Activated CD8-positive, alpha-beta T cell treated with anti-CD3 and anti-CD28 coated beads, Interleukin-2, amount 10 ng/mL, durations not matched to agents 7 days and 5 days (primary cell): ENCODE results near the gene ALDH1L1. TPM values are rescaled to one million over a fixed set of nuclear protein-coding genes. Genes with fewer than 3 reads are reported as not detected.
"Not testable (repeated sequence)": the region's sequence is repeated elsewhere in the genome, so short reads cannot be mapped to it uniquely, and the experiment has no call there.

ENCODE experiments used
- ATAC-seq: fragments of 150-1000 bp; cut with Tn5 transposase; one replicate; pipeline ENCODE4 v1.10.0; 2021; ENCODE audit warnings: moderate library complexity
- CTCF ChIA-PET: fragments of 350-600 bp; sonication (Branson Sonifier 250); formaldehyde crosslinking; loops from one replicate; lab custom pipeline; 2021; ENCODE audit warnings: antibody characterized with exemption; lab: Charles Lee
- POLR2A ChIA-PET: fragments of 350-600 bp; sonication (Branson Sonifier 250); formaldehyde crosslinking; loops from one replicate; lab custom pipeline; 2021; ENCODE audit warnings: antibody characterized with exemption; lab: Charles Lee
- DNase-seq: peaks from one replicate; pipeline ENCODE4 v3.0.0-alpha.2; 2020
- H3K27ac Mint-ChIP-seq: one replicate; pipeline ENCODE4 v1.8.0; 2021; ENCODE audit warnings: mild to moderate bottlenecking, mixed read lengths
- H3K27me3 Mint-ChIP-seq: one replicate; pipeline ENCODE4 v1.8.0; 2021; ENCODE audit warnings: low read depth, mixed read lengths
- H3K36me3 Mint-ChIP-seq: one replicate; pipeline ENCODE4 v1.8.0; 2021; ENCODE audit warnings: low read depth, mixed read lengths
- H3K4me1 Mint-ChIP-seq: one replicate; pipeline ENCODE4 v1.8.0; 2021; ENCODE audit warnings: low read depth, mixed read lengths
- H3K4me3 Mint-ChIP-seq: one replicate; pipeline ENCODE4 v1.8.0; 2021; ENCODE audit warnings: mild to moderate bottlenecking, mixed read lengths
- H3K9me3 Mint-ChIP-seq: one replicate; pipeline ENCODE4 v1.8.0; 2022; ENCODE audit warnings: mixed read lengths; ENCODE audit not compliant: insufficient read depth
- total RNA-seq, 2 experiments: library from RNA; stranded (reverse); gene quantifications; one replicate each; pipeline ENCODE4 v1.2.3, GENCODE V29; 2021

ALDH1L1 gene
- total RNA-seq, 2 experiments from 2014 or later: not detected

- H3K27me3 Mint-ChIP-seq: no peaks in the 10 kb centered on the region
- H3K27ac Mint-ChIP-seq: no peak overlapping the region
- H3K4me1 Mint-ChIP-seq: no peaks in the 10 kb centered on the region
- no peak overlapping the region for H3K4me3 Mint-ChIP-seq
- DNase-seq: no peak
- H3K9me3 Mint-ChIP-seq: no peaks in the 10 kb centered on the region
- ChIA-PET CTCF (no interaction called here), POLR2A (no interaction called here)
- H3K36me3 Mint-ChIP-seq: no peaks in the 10 kb centered on the region
- ATAC-seq: no peak
Measured at GRCh38 chr3:126104742-126105605, 75.4 kb downstream of the ALDH1L1 start.

DNA sequence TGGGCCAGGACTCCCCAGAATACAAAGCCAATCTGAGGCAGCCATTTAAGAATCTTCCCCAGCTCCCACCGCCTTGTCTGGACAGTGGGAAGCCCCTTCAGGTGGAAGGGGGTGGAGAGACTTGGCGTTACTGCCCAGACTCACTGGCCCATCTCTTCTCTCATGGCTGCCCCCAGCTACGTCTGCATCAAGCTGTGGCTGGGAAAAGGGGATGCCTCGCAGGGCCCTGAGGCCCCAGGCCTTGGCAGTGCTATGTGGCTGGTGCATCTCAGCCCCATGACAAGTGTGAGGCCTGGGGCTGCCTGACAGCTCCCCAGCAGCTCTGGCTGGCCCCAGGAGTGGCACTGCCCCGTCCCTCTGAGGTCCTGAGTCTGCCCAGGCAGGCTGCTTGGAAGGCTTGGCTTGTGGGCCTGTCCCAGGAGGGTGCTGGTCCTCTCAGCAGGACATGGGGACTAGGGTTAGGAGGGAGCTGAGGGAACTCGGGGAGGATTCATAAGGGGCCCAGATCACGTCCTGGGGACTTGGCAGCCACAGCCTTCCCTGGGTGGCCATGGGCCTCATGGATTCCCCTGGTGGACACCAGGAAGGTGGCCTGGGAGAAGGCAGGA lies 76.3 kb downstream of the ALDH1L1 start:
- Mint-ChIP-seq H3K36me3 (no peaks in the 10 kb centered on the region), H3K9me3 (no peaks in the 10 kb centered on the region), H3K27ac (no peak overlapping the region), H3K4me3 (no peak overlapping the region), H3K4me1 (no peaks in the 10 kb centered on the region), H3K27me3 (no peaks in the 10 kb centered on the region)
- CTCF ChIA-PET: no interaction called here
- ATAC-seq (no peak), DNase-seq (no peak)
- POLR2A ChIA-PET: no interaction called here

DNA sequence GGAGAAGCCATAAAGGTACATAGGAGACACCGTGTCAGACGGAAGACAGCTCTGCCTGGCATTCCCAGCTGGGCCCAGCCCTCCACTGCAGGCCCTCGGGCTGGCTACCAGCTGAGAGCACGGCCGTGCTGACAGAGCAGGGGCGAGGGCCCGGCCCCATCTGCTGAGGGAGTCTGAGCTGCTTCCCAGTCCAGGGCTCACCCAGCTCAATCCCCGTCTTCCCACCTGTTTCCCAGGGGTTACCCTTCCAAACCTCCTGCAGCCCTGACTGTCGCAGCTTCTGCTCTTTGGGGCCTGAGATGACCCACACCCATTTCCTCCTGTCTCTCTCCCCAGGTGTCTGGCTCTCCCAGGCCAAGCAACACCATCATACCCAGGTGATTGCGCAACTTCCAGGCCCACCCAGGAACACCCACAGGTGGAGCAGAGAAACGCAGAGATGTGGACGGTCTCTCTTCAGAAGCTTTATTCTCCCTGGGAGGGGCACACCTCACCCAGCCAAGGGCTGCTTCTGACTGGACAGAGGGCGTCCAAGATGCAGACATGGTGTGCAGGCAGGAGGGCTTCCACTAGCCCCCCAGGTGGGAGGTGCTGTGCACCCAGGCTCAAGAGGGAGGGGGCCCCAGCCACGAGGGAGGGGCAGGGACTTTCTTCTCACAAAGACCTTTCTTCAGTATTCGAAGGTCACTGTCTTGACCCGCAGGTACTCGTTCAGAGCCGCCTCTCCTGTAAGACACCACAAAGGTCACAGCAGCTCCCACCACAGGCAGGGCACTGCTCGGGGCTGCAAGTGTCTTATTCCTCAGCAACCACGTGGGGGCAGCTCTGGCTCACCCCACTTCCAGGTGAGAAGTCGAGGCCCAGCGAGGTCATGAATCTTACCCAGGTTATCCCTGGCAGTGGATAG lies 77.0 kb downstream of the ALDH1L1 start:
- ChIA-PET CTCF (no interaction called here), POLR2A (no interaction called here)
- Mint-ChIP-seq H3K27ac (no peak overlapping the region), H3K36me3 (no peaks in the 10 kb centered on the region), H3K4me3 (no peak overlapping the region), H3K27me3 (no peaks in the 10 kb centered on the region), H3K9me3 (no peaks in the 10 kb centered on the region), H3K4me1 (no peaks in the 10 kb centered on the region)
- ATAC-seq: no peak
- DNase-seq: no peak

DNA sequence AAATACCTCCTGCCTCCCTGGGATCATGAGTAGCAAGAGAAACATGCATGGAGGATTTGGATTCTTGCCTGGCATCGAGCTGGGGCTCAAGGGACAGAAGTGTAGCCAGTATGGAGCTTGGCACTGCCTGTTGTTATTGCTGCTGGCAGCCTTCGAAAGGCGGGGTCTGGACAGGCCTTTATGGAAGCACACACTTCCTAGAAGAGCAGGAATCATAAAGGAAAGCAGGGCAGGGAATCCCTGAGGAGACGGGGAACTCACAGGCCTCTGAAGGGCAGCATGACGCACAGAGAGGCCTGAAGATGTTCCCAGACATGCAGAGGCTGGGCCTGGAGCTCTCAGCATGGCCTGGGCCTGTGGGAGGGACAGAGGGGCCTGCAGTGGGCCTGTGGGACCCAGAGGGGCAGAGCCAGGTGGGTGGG lies 77.8 kb downstream of the ALDH1L1 start:
- H3K4me3 Mint-ChIP-seq: no peak overlapping the region
- POLR2A ChIA-PET: no interaction called here

DNA sequence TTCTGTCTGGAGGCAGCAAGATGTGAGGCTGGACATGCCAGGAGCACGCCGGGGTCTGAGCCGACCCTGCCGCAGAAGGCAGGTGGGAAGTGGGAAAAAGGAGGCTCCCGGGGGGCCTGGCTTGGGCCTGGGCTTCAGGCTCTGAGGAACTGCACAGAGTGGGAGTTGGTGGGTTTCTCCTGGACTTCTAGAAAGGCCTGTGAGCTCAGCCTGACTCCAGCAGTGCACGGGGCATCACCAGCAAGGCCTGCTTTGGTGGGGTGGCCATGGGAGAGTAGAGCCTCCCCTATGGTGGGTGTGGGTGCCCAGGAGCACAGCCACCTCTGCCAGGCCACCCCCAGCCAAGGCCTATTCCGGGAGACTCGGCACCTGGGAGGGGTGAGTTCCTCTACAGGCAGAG lies 78.4 kb downstream of the ALDH1L1 start:
- Mint-ChIP-seq H3K9me3 (no peaks in the 10 kb centered on the region), H3K27ac (no peak overlapping the region), H3K4me3 (no peak overlapping the region), H3K4me1 (no peaks in the 10 kb centered on the region), H3K27me3 (no peaks in the 10 kb centered on the region), H3K36me3 (no peaks in the 10 kb centered on the region)
- ChIA-PET CTCF (no interaction called here), POLR2A (no interaction called here)
- no peak for DNase-seq
- ATAC-seq: no peak

More for the DNA sequence above, 77.8 kb downstream of the ALDH1L1 start:
- CTCF ChIA-PET: no interaction called here
- no peak overlapping the region for H3K27ac Mint-ChIP-seq
- H3K9me3 Mint-ChIP-seq: no peaks in the 10 kb centered on the region
- no peaks in the 10 kb centered on the region for H3K27me3 Mint-ChIP-seq
- no peaks in the 10 kb centered on the region for H3K36me3 Mint-ChIP-seq
- no peaks in the 10 kb centered on the region for H3K4me1 Mint-ChIP-seq
- ATAC-seq (no peak), DNase-seq (no peak)

DNA sequence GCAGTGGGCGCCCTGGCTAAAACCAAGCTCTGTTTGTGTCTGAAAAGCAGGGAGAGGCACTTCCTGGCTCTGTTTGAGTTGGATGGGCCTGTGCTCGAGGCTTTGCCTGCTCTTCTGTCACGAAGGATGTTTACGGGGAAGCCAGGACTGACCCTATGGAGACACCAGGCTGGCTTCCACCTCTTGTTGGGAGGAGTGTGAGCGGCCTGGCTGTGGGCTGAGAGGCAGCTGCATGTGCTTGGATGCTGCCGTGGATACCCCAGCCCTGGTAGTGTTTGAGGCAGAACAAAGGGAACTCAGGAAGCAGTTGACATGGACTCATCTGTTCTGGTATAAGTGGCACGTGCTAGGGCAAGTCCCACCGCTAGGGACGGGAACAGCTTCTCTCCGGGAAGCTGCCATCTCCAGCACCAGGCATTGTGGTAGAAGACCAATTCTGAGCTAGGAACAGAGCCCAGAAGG lies 78.8 kb downstream of the ALDH1L1 start:
- Mint-ChIP-seq H3K9me3 (peaks cover 3% of the 10 kb centered on the region), H3K4me3 (no peak overlapping the region), H3K27ac (no peak overlapping the region), H3K27me3 (no peaks in the 10 kb centered on the region), H3K36me3 (no peaks in the 10 kb centered on the region), H3K4me1 (no peaks in the 10 kb centered on the region)
- DNase-seq: no peak
- ChIA-PET POLR2A (no interaction called here), CTCF (no interaction called here)
- ATAC-seq: no peak

DNA sequence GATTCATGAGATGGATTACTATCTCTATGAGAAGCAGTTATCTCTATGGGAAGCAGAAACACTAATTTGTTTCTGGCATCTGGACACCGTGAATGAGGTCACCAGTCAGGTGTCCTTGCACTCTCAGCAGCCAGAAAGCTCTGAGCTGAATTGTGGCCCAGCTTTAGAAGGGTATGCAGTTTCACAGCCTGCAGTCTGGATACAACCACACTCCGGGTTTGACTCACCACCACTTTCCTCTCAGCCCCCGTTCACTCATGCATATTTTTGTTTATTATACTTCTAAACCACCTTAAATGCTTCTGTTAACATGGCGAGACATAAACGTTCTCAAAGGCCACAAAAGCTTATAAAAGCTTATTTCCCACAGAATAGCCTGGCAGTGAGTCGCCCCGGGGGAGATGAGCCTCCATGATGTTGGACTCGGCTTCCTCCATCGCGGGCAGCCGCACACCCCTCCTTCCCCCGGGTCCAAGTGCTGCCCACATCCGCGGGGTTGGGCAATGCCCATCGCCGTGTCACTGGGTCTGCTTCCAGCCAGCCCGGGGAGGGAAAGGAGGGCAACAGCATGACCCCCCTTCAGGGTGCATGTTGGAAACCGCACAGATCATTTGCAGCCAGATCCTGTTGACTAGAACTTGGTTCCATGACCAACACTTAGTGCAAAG lies 79.6 kb downstream of the ALDH1L1 start:
- POLR2A ChIA-PET: no interaction called here
- no peak for ATAC-seq
- no peaks in the 10 kb centered on the region for H3K27me3 Mint-ChIP-seq
- H3K36me3 Mint-ChIP-seq: no peaks in the 10 kb centered on the region
- CTCF ChIA-PET: interaction anchor here (0.8 kb wide), 1 partner anchor 129 kb away, joined by 3 read pairs; no protein-coding TSS in a partner anchor
- no peaks in the 10 kb centered on the region for H3K4me1 Mint-ChIP-seq
- H3K27ac Mint-ChIP-seq: no peak overlapping the region
- DNase-seq: peak; percentile 2
- H3K4me3 Mint-ChIP-seq: no peak overlapping the region
- peaks cover 9% of the 10 kb centered on the region for H3K9me3 Mint-ChIP-seq

DNA sequence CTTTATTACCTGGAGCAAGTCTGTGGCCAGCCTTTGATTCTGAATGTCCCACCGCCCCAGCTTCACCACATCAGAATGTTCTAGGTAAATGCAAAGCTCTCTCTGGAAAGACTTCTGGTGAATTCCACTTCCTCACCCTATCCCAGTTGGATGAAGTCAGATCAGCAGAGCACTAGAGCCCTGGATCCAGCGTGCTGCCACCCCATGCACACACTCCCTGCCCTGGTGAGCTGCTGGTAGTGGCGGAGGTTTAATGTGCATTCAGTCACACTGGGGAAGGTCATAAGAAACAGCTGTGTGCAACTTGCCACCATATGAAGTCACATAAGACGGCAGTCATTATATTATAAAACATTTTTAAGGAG lies 80.1 kb downstream of the ALDH1L1 start:
- no peak for ATAC-seq
- ChIA-PET CTCF (interaction anchor here (0.8 kb wide), 1 partner anchor 128 kb away, joined by 3 read pairs; no protein-coding TSS in a partner anchor), POLR2A (no interaction called here)
- no peaks in the 10 kb centered on the region for H3K27me3 Mint-ChIP-seq
- H3K27ac Mint-ChIP-seq: no peak overlapping the region
- H3K9me3 Mint-ChIP-seq: peaks cover 14% of the 10 kb centered on the region
- no peak overlapping the region for H3K4me3 Mint-ChIP-seq
- peaks cover 4% of the 10 kb centered on the region for H3K36me3 Mint-ChIP-seq
- H3K4me1 Mint-ChIP-seq: no peaks in the 10 kb centered on the region
- peak; percentile 8 for DNase-seq

DNA sequence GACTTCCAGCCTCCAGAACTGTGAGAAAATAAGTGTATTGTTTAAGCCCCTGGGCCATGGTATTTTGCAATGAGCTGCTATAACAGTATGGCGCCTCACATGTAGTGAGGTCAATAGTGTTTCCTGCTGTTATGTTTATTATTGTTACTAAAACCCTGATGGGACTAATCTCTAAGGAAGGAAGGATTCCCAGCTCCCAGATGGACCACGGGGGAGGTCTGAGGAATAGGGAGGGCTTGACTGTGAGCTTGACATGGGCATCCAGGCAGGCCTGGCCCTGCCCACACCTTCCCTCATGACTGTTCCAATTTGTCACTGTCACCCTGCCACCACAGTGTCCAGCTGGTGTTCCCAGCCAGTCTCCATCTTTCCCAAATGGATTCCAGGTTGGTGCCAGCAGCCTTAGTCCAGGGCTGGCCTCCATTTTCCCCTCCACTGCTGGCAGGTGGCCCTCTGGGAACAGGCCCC lies 82.0 kb downstream of the ALDH1L1 start:
- no peak overlapping the region for H3K27ac Mint-ChIP-seq
- peaks cover 4% of the 10 kb centered on the region for H3K36me3 Mint-ChIP-seq
- H3K9me3 Mint-ChIP-seq: peaks cover 26% of the 10 kb centered on the region
- DNase-seq (peak; percentile 1), ATAC-seq (no peak)
- ChIA-PET CTCF (no interaction called here), POLR2A (no interaction called here)
- H3K4me1 Mint-ChIP-seq: no peaks in the 10 kb centered on the region
- H3K27me3 Mint-ChIP-seq: peaks cover 2% of the 10 kb centered on the region
- no peak overlapping the region for H3K4me3 Mint-ChIP-seq

DNA sequence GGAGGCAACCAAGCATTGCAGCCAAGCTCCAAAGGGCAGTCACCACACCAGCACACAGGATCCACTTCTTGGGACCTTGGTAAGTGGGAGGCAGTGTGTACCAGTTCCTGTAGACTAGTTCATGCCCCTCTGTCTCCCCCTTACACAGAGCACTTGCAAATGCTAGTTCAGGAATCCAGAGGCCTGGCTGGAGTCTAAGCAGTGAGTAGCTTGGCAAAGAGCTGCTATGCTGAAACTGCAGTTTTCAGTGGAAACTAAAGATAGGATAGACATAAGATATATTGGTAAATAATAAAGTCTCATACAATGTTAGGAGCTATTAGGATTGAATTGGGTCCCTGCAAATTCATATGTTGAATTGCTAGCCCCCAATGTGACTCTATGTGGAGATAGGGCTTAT lies 82.6 kb downstream of the ALDH1L1 start:
- DNase-seq (no peak), ATAC-seq (no peak)
- peaks cover 4% of the 10 kb centered on the region for H3K36me3 Mint-ChIP-seq
- CTCF ChIA-PET: no interaction called here
- H3K27me3 Mint-ChIP-seq: peaks cover 2% of the 10 kb centered on the region
- H3K4me1 Mint-ChIP-seq: no peaks in the 10 kb centered on the region
- no peak overlapping the region for H3K27ac Mint-ChIP-seq
- peaks cover 30% of the 10 kb centered on the region for H3K9me3 Mint-ChIP-seq
- H3K4me3 Mint-ChIP-seq: no peak overlapping the region
- POLR2A ChIA-PET: no interaction called here

GRCh38 chr3:126096274-126096673 lies 84.1 kb downstream of the ALDH1L1 start:
- DNase-seq: peak; percentile 13
- H3K4me3 Mint-ChIP-seq, ATAC-seq, H3K4me1 Mint-ChIP-seq, POLR2A ChIA-PET, H3K36me3 Mint-ChIP-seq, H3K27me3 Mint-ChIP-seq, H3K27ac Mint-ChIP-seq: not testable (repeated sequence)
- peaks cover 34% of the 10 kb centered on the region for H3K9me3 Mint-ChIP-seq
- CTCF ChIA-PET: interaction anchor here (1.0 kb wide), 1 partner anchor 12 kb away, joined by 4 read pairs; the partner anchor contains the start of gene SLC41A3
